ENCODE data around the gene ESPL1. TPM values are rescaled to one million over a fixed set of nuclear protein-coding genes. Genes with fewer than 3 reads are reported as not detected.
A peak's percentile ranks its signal among the peaks of the same experiment; 100 is the strongest.

The ESPL1 gene
- total RNA-seq, 1 donor: 6.5 TPM

- TF ChIP-seq CTCF (IDR thresholded peaks at IDR 0.05; ENCODE audit: insufficient read depth, low read depth, low read length): no peak
These were observed 65.7 kb downstream of the ESPL1 start for GRCh38 chr12:53333845-53334244.

DNA sequence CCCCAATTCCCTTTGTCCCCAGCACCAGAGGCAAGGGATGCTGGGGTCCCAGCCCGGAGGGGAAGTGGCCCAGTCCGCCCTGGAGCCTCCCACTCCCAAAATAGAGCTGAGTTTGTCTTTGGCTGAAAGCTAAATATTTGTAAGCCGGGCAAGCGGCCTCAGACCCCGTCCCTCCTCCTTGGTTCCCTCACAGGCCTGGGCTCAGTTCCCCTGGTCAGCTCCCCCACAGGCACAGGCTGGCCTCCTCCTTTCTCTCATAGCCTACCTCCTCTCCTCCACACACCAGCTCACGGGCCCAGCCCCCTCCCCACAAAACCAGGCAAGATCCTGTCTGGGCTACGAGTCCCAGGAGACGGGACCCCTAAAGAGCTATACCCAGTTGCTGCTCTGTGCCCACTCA, 66.7 kb downstream of the ESPL1 start:
- no peak for DNase-seq (ENCODE audit: low read depth)
- TF ChIP-seq CTCF (IDR thresholded peaks at IDR 0.05; ENCODE audit: insufficient read depth, low read depth, low read length): no peak
- H3K4me3 ChIP-seq (ENCODE audit: low read depth, low read length): no peak overlapping the region

More at GRCh38 chr12:53333845-53334244, 65.7 kb downstream of the ESPL1 start:
- no peak for DNase-seq (ENCODE audit: low read depth)
- H3K4me3 ChIP-seq (ENCODE audit: low read depth, low read length): no peak overlapping the region

DNA sequence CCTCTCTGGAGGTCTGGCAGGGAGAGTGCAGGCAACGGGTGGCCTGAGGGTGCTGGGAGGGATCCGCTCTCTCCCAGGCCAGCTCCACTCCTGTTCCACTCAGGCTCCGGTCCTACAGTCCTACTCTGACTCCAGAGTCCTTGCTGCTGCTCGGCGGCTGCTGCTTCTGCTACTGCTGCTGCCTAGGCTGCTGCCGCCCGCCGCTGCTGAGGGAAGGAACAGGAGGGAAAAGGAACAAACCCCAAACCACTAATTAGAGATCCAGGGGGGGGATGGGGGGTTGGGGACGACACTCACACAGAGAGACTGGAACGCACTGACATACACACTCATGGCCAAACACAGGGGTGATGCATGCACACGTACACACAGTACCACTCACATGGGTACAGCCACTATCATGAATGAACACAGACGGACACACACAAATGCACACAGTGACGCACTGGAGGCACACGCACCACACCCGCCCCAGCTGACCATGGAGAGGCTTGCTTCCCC, 68.1 kb downstream of the ESPL1 start, which contains the start of gene SP7:
Gene SP7, minus strand, starts transcription at position 174 of the 501 bp plus-strand sequence. CDS start 708 bp downstream, outside the sequence.
- DNase-seq (ENCODE audit: low read depth): no peak
- H3K4me3 ChIP-seq (ENCODE audit: low read depth, low read length): no peak within 1 kb of the TSS
- no peak for TF ChIP-seq CTCF (IDR thresholded peaks at IDR 0.05; ENCODE audit: insufficient read depth, low read depth, low read length)

DNA sequence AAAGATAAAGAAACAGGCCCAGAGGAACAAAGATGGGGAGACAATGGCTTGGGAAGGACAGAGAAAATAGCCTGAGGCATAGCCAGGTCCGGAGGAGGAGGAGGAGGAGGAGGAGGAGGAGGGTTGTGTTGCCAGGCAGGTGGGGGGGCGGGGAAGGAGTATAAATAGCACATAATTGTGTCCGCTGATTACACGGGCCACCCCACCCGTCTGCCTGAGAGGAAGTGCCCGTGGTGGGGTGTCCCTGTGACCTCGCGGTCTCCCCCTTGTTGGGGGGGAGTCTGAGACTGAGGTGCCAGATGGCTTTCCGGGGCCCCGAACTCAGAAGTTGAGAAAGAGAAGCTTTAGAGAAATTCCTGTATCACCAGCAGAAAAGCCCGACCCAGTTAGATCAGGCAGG, 69.9 kb downstream of the ESPL1 start:
- no peak for TF ChIP-seq CTCF (IDR thresholded peaks at IDR 0.05; ENCODE audit: insufficient read depth, low read depth, low read length)
- no peak for DNase-seq (ENCODE audit: low read depth)
- H3K4me3 ChIP-seq (ENCODE audit: low read depth, low read length): no peak overlapping the region

DNA sequence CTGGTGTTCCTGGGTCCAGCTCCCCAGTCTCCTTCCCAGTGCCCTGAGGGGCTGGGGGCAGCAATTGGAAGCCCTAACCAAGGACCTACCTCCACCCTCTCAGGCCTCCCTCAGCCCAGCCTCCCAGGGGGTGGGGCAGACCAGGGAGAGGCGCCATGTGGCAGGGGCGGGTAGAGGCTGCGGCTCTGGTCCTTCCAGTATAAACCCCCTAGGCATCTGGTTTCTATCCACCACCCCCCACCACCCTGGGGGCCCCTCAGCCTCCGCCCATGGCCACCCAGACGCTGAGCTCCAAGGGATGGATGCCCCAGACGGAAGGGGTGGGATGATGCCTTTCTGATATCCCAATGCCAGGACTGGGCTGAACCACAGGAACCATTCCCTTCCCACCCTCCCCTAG, 70.8 kb downstream of the ESPL1 start:
- peak; percentile 12 for DNase-seq (ENCODE audit: low read depth)
- TF ChIP-seq CTCF (IDR thresholded peaks at IDR 0.05; ENCODE audit: insufficient read depth, low read depth, low read length): no peak
- H3K4me3 ChIP-seq (ENCODE audit: low read depth, low read length): no peak overlapping the region

GRCh38 chr12:53340398-53340797, 72.3 kb downstream of the ESPL1 start:
- no peak for DNase-seq (ENCODE audit: low read depth)
- TF ChIP-seq CTCF (IDR thresholded peaks at IDR 0.05; ENCODE audit: insufficient read depth, low read depth, low read length): no peak

More at GRCh38 chr12:53340398-53340797, 72.3 kb downstream of the ESPL1 start:
- H3K4me3 ChIP-seq (ENCODE audit: low read depth, low read length): no peak overlapping the region

Other genes with a start within 250 kb of the ESPL1 start
- 36.7 and 46.1 TPM in 2 replicates for gene TNS2, start 218.2 kb upstream of the ESPL1 start, total RNA-seq
- gene SPRYD3, start 188.9 kb upstream of the ESPL1 start, total RNA-seq: 17.4 and 19.4 TPM in 2 replicates
- gene IGFBP6, start 170.6 kb upstream of the ESPL1 start, total RNA-seq: 277 and 396 TPM in 2 replicates
- gene SOAT2, start 164.8 kb upstream of the ESPL1 start, total RNA-seq: not detected in 2 replicates
- gene ZNF740, start 87.6 kb upstream of the ESPL1 start, total RNA-seq: 10.6 and 10.8 TPM in 2 replicates
- gene CSAD, start 87.4 kb upstream of the ESPL1 start, total RNA-seq: 5.5 and 7.8 TPM in 2 replicates
- gene ITGB7, start 61.0 kb upstream of the ESPL1 start, total RNA-seq: under 0.01 TPM in 1 of 2 replicates, not detected in the other
- gene RARG, start 36.1 kb upstream of the ESPL1 start, total RNA-seq: 28.0 and 29.4 TPM in 2 replicates
- gene PFDN5, start 27.2 kb downstream of the ESPL1 start, total RNA-seq: 328 and 382 TPM in 2 replicates
- gene MYG1, start 31.4 kb downstream of the ESPL1 start, total RNA-seq: 30.2 and 39.6 TPM in 2 replicates
- gene AAAS, start 53.3 kb downstream of the ESPL1 start, total RNA-seq: 42.8 and 43.6 TPM in 2 replicates
- not detected in 2 replicates for gene SP7, start 68.1 kb downstream of the ESPL1 start, total RNA-seq
- 31.2 and 45.3 TPM in 2 replicates for gene SP1, start 111.9 kb downstream of the ESPL1 start, total RNA-seq
- not detected in 2 replicates for gene AMHR2, start 155.6 kb downstream of the ESPL1 start, total RNA-seq
- 60.0 and 64.4 TPM in 2 replicates for gene PRR13, start 173.4 kb downstream of the ESPL1 start, total RNA-seq
- gene PCBP2, start 183.8 kb downstream of the ESPL1 start, total RNA-seq: 193 and 237 TPM in 2 replicates
- 35.8 and 41.0 TPM in 2 replicates for gene MAP3K12, start 231.2 kb downstream of the ESPL1 start, total RNA-seq
- gene TARBP2, start 233.0 kb downstream of the ESPL1 start, total RNA-seq: 47.4 and 54.8 TPM in 2 replicates
- not detected in 2 replicates for gene NPFF, start 239.2 kb downstream of the ESPL1 start, total RNA-seq